ENCODE results near the gene RETN.

DNA sequence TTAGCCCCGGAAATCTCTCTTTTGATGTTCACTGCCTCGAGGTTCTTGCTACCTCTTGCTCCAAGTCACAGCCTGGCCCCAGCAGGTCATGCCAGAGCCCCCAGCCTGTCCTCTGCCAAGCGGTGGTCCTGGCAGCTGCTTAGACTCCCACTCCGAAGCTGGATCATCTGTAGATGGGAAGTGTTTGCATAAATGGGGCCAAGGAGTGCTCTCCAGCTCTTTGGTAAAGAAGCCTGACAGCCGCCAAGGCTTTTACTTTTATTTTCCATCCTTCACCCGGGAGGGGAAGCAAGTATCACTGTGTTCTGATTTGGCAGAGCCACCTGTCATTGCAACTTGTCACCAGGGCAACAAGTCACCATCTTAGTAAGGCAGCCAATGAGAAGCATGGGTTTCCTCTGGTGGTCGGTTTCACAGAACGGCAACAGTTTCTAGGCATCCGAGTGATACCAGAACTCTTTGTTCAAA lies 10.6 kb upstream of the RETN start:
- TF ChIP-seq EZH2 (IDR thresholded peaks at IDR 0.05; ENCODE audit: borderline replicate concordance, low read depth, low read length, poor library complexity, severe bottlenecking), result no peak
- TF ChIP-seq, protein P1, sequence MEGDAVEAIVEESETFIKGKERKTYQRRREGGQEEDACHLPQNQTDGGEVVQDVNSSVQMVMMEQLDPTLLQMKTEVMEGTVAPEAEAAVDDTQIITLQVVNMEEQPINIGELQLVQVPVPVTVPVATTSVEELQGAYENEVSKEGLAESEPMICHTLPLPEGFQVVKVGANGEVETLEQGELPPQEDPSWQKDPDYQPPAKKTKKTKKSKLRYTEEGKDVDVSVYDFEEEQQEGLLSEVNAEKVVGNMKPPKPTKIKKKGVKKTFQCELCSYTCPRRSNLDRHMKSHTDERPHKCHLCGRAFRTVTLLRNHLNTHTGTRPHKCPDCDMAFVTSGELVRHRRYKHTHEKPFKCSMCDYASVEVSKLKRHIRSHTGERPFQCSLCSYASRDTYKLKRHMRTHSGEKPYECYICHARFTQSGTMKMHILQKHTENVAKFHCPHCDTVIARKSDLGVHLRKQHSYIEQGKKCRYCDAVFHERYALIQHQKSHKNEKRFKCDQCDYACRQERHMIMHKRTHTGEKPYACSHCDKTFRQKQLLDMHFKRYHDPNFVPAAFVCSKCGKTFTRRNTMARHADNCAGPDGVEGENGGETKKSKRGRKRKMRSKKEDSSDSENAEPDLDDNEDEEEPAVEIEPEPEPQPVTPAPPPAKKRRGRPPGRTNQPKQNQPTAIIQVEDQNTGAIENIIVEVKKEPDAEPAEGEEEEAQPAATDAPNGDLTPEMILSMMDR (conservative IDR thresholded peaks at IDR 0.05; ENCODE audit: low read depth, low read length), result no peak

Data from A673 (cell line).